GM18511 (cell line): Measurements from ENCODE around the gene ZNFX1.
"Not testable (repeated sequence)": the region's sequence is repeated elsewhere in the genome, so short reads cannot be mapped to it uniquely, and the experiment has no call there.

ENCODE experiments used
- ATAC-seq: cut with Tn5 transposase; IDR thresholded peaks from one replicate; pipeline ENCODE4 v1.9.1; 2021; ENCODE audit warnings: mild to moderate bottlenecking, moderate library complexity; ENCODE audit not compliant: unreplicated experiment

The ZNFX1 gene

GRCh38 chr20:49252556-49253350 is 25.1 kb downstream of the ZNFX1 start:
- ATAC-seq: no peak

GRCh38 chr20:49248879-49249665 is 28.8 kb downstream of the ZNFX1 start:
- no peak for ATAC-seq

GRCh38 chr20:49248301-49248700 is 29.6 kb downstream of the ZNFX1 start:
- no peak for ATAC-seq

GRCh38 chr20:49247792-49248191 is 30.1 kb downstream of the ZNFX1 start:
- no peak for ATAC-seq

- ATAC-seq: no peak
These were observed 30.6 kb downstream of the ZNFX1 start for GRCh38 chr20:49247169-49247723.

GRCh38 chr20:49245921-49246740 is 31.7 kb downstream of the ZNFX1 start:
- no peak for ATAC-seq

- ATAC-seq: no peak
These were observed 40.3 kb downstream of the ZNFX1 start for GRCh38 chr20:49237531-49237930.

- no peak for ATAC-seq
These were observed 41.6 kb downstream of the ZNFX1 start for GRCh38 chr20:49236301-49236700.

- ATAC-seq: no peak
These were observed 43.0 kb downstream of the ZNFX1 start for GRCh38 chr20:49234831-49235230.

- ATAC-seq: no peak
These were observed 44.6 kb downstream of the ZNFX1 start for GRCh38 chr20:49233226-49233625.

GRCh38 chr20:49231471-49231870 is 46.4 kb downstream of the ZNFX1 start:
- no peak for ATAC-seq

- no peak for ATAC-seq
These were observed 47.2 kb downstream of the ZNFX1 start for GRCh38 chr20:49230561-49231133.

GRCh38 chr20:49230021-49230420 is 47.8 kb downstream of the ZNFX1 start:
- ATAC-seq: no peak

GRCh38 chr20:49229381-49229780 is 48.5 kb downstream of the ZNFX1 start:
- no peak for ATAC-seq

- no peak for ATAC-seq
These were observed 49.2 kb downstream of the ZNFX1 start for GRCh38 chr20:49228676-49229075.

- ATAC-seq: no peak
These were observed 52.0 kb downstream of the ZNFX1 start for GRCh38 chr20:49225896-49226295.

- ATAC-seq: no peak
These were observed 57.7 kb downstream of the ZNFX1 start for GRCh38 chr20:49219924-49220831.

GRCh38 chr20:49219091-49219923 is 58.5 kb downstream of the ZNFX1 start, which contains the start of gene DDX27:
Gene DDX27, plus strand, starts transcription at chr20:49219416. Its CDS starts 33 bp downstream, at chr20:49219449.
- peak; percentile 91 for ATAC-seq

- ATAC-seq: not testable (repeated sequence)
These were observed 59.1 kb downstream of the ZNFX1 start for GRCh38 chr20:49218739-49219090.
